ENCODE results near the gene ZIK1. TPM values are rescaled to one million over a fixed set of nuclear protein-coding genes. Genes with fewer than 3 reads are reported as not detected.

ZIK1 gene
- total and polyA plus RNA-seq, 9 of the 15 experiments (the other 6 are each of a cell fraction or from before 2014, with no cell fraction given): 0.03 to 0.42 (median 0.15) TPM; not detected in 1

GRCh38 chr19:57599761-57600383 is 15.9 kb downstream of the ZIK1 start, which contains the start of gene ZNF530 (continued):
- no peak for TF ChIP-seq CREB3 (tag; conservative IDR thresholded peaks at IDR 0.05; ENCODE audit: low read depth)
- TF ChIP-seq SAFB (IDR thresholded peaks at IDR 0.05; ENCODE audit: borderline replicate concordance, low read depth, low read length): no peak
- TF ChIP-seq ZNF324 (CRISPR knock-in tag; IDR thresholded peaks at IDR 0.05): no peak
- TF ChIP-seq CHD7 (IDR thresholded peaks at IDR 0.05; ENCODE audit: low read depth, low read length): no peak
- TF ChIP-seq ZNF436 (CRISPR knock-in tag; IDR thresholded peaks at IDR 0.05): no peak
- no peak for TF ChIP-seq TAL1 (IDR thresholded peaks at IDR 0.05)
- TF ChIP-seq ZNF282 (CRISPR knock-in tag; IDR thresholded peaks at IDR 0.05): no peak
- TF ChIP-seq MTA1 (IDR thresholded peaks at IDR 0.05; ENCODE audit: borderline replicate concordance): no peak
- TF ChIP-seq ARNT (IDR thresholded peaks at IDR 0.05): no peak
- TF ChIP-seq SIN3A (IDR thresholded peaks at IDR 0.05; ENCODE audit: borderline replicate concordance in 2 of 2, control insufficient read depth in 1 of 2, low read depth in 2 of 2, low read length in 2 of 2): peak; percentile 49 to 82; a peak in 1 of 4 replicates
- TF ChIP-seq BRD9 (IDR thresholded peaks at IDR 0.05; ENCODE audit: low read depth, partially characterized antibody): no peak
- no peak for TF ChIP-seq NCOA4 (IDR thresholded peaks at IDR 0.05; ENCODE audit: partially characterized antibody)
- no peak for TF ChIP-seq SREBF2 (CRISPR knock-in tag; IDR thresholded peaks at IDR 0.05)
- no peak for TF ChIP-seq ZNF77 (CRISPR knock-in tag; IDR thresholded peaks at IDR 0.05)
- TF ChIP-seq ZNF277 (CRISPR knock-in tag; IDR thresholded peaks at IDR 0.05; ENCODE audit: borderline replicate concordance): no peak
- no peak for TF ChIP-seq TAF7 (tag; IDR thresholded peaks at IDR 0.05)

Data from K562 (cell line).